ENCODE measurements around the gene ZNF574.

The ZNF574 gene

GRCh38 chr19:42059196-42059595 is 16.8 kb upstream of the ZNF574 start:
- no peak for ATAC-seq
- no peak for TF ChIP-seq ISL1 (CRISPR knock-in tag; IDR thresholded peaks at IDR 0.05)
- no peak for TF ChIP-seq TOX (CRISPR knock-in tag; IDR thresholded peaks at IDR 0.05; ENCODE audit: borderline replicate concordance)
- no peak for TF ChIP-seq ZC3H10 (CRISPR knock-in tag; IDR thresholded peaks at IDR 0.05)
- no peak for TF ChIP-seq TCF4 (CRISPR knock-in tag; IDR thresholded peaks at IDR 0.05; ENCODE audit: borderline replicate concordance)
- TF ChIP-seq ARNTL (CRISPR knock-in tag; IDR thresholded peaks at IDR 0.05; ENCODE audit: borderline replicate concordance, low read depth), result no peak
- no peak for TF ChIP-seq ZFP3 (CRISPR knock-in tag; IDR thresholded peaks at IDR 0.05)
- no peak for TF ChIP-seq POU6F1 (CRISPR knock-in tag; IDR thresholded peaks at IDR 0.05; ENCODE audit: borderline replicate concordance, low read depth)
- TF ChIP-seq BACH2 (CRISPR knock-in tag; IDR thresholded peaks at IDR 0.05; ENCODE audit: borderline replicate concordance), result no peak
- no peak for TF ChIP-seq CREB5 (CRISPR knock-in tag; IDR thresholded peaks at IDR 0.05; ENCODE audit: low read depth)
- TF ChIP-seq PATZ1 (CRISPR knock-in tag; IDR thresholded peaks at IDR 0.05; ENCODE audit: borderline replicate concordance), result no peak
- no peak for TF ChIP-seq ESRRG (CRISPR knock-in tag; IDR thresholded peaks at IDR 0.05)

- ATAC-seq, result no peak
- TF ChIP-seq ARNTL (CRISPR knock-in tag; IDR thresholded peaks at IDR 0.05; ENCODE audit: borderline replicate concordance, low read depth) (no peak), ESRRG (CRISPR knock-in tag; IDR thresholded peaks at IDR 0.05) (no peak), OSR1 (CRISPR knock-in tag; IDR thresholded peaks at IDR 0.05) (no peak), ZNF70 (CRISPR knock-in tag; IDR thresholded peaks at IDR 0.05) (no peak), CREB5 (CRISPR knock-in tag; IDR thresholded peaks at IDR 0.05; ENCODE audit: low read depth) (no peak), TCF4 (CRISPR knock-in tag; IDR thresholded peaks at IDR 0.05; ENCODE audit: borderline replicate concordance) (no peak), SNAI2 (CRISPR knock-in tag; IDR thresholded peaks at IDR 0.05) (no peak), ZNF8 (CRISPR knock-in tag; IDR thresholded peaks at IDR 0.05) (no peak), PPARA (CRISPR knock-in tag; IDR thresholded peaks at IDR 0.05; ENCODE audit: borderline replicate concordance) (no peak), ZNF565 (CRISPR knock-in tag; conservative IDR thresholded peaks at IDR 0.05; ENCODE audit: low read depth) (no peak), ZC3H10 (CRISPR knock-in tag; IDR thresholded peaks at IDR 0.05) (no peak), GLIS3 (CRISPR knock-in tag; IDR thresholded peaks at IDR 0.05) (no peak), ZFP30 (CRISPR knock-in tag; IDR thresholded peaks at IDR 0.05) (no peak), ZFP3 (CRISPR knock-in tag; IDR thresholded peaks at IDR 0.05) (no peak)
Observed at GRCh38 chr19:42060117-42060516, 15.8 kb upstream of the ZNF574 start.

- no peak for ATAC-seq
- TF ChIP-seq SNAI2 (CRISPR knock-in tag; IDR thresholded peaks at IDR 0.05), result no peak
- TF ChIP-seq ESRRG (CRISPR knock-in tag; IDR thresholded peaks at IDR 0.05), result no peak
- no peak for TF ChIP-seq ZNF70 (CRISPR knock-in tag; IDR thresholded peaks at IDR 0.05)
- no peak for TF ChIP-seq CSDC2 (CRISPR knock-in tag; IDR thresholded peaks at IDR 0.05)
- no peak for TF ChIP-seq BACH2 (CRISPR knock-in tag; IDR thresholded peaks at IDR 0.05; ENCODE audit: borderline replicate concordance)
- TF ChIP-seq OSR1 (CRISPR knock-in tag; IDR thresholded peaks at IDR 0.05), result no peak
- no peak for TF ChIP-seq ZNF565 (CRISPR knock-in tag; conservative IDR thresholded peaks at IDR 0.05; ENCODE audit: low read depth)
- TF ChIP-seq TOX (CRISPR knock-in tag; IDR thresholded peaks at IDR 0.05; ENCODE audit: borderline replicate concordance), result no peak
- TF ChIP-seq ISL1 (CRISPR knock-in tag; IDR thresholded peaks at IDR 0.05), result no peak
- no peak for TF ChIP-seq ZFP30 (CRISPR knock-in tag; IDR thresholded peaks at IDR 0.05)
- no peak for TF ChIP-seq ZFP3 (CRISPR knock-in tag; IDR thresholded peaks at IDR 0.05)
- no peak for TF ChIP-seq TSHZ2 (CRISPR knock-in tag; IDR thresholded peaks at IDR 0.05)
Observed at GRCh38 chr19:42062381-42062780, 13.6 kb upstream of the ZNF574 start.

Data from SK-N-SH treated with all-trans-retinoic acid at 6 μM for 48 hours (cell line).